GM19023 (cell line): Measurements from ENCODE around the gene LGALS4.
"Not testable (repeated sequence)": the region's sequence is repeated elsewhere in the genome, so short reads cannot be mapped to it uniquely, and the experiment has no call there.

Experiments
- ATAC-seq: cut with Tn5 transposase; IDR thresholded peaks from one replicate; pipeline ENCODE4 v1.9.1; 2021; ENCODE audit warnings: mild to moderate bottlenecking, moderate library complexity; ENCODE audit not compliant: unreplicated experiment

LGALS4 gene

GRCh38 chr19:38825936-38826335, 13.2 kb upstream of the LGALS4 start:
- ATAC-seq = not testable (repeated sequence)

GRCh38 chr19:38821230-38821825, 8.6 kb upstream of the LGALS4 start:
- not testable (repeated sequence) for ATAC-seq

- no peak for ATAC-seq
Measured at GRCh38 chr19:38819231-38819920, 6.6 kb upstream of the LGALS4 start.

GRCh38 chr19:38817081-38817480, 4.3 kb upstream of the LGALS4 start:
- no peak for ATAC-seq

GRCh38 chr19:38816131-38816750, 3.5 kb upstream of the LGALS4 start:
- ATAC-seq = no peak

GRCh38 chr19:38815059-38816001, 2.6 kb upstream of the LGALS4 start:
- ATAC-seq = no peak

GRCh38 chr19:38813932-38814331, 1.2 kb upstream of the LGALS4 start:
- ATAC-seq = not testable (repeated sequence)

- ATAC-seq = no peak
Measured at GRCh38 chr19:38813323-38813722, 578 bp upstream of the LGALS4 start.

GRCh38 chr19:38812009-38812840, 520 bp downstream of the LGALS4 start:
- ATAC-seq = no peak

GRCh38 chr19:38809592-38810252, 3.0 kb downstream of the LGALS4 start:
- no peak for ATAC-seq

GRCh38 chr19:38808741-38809140, 4.0 kb downstream of the LGALS4 start:
- ATAC-seq = no peak

GRCh38 chr19:38807374-38808098, 5.2 kb downstream of the LGALS4 start:
- not testable (repeated sequence) for ATAC-seq

- ATAC-seq = no peak
Measured at GRCh38 chr19:38806371-38806770, 6.4 kb downstream of the LGALS4 start.

- ATAC-seq = no peak
Measured at GRCh38 chr19:38805180-38805579, 7.6 kb downstream of the LGALS4 start.

- no peak for ATAC-seq
Measured at GRCh38 chr19:38803543-38803942, 9.2 kb downstream of the LGALS4 start.

- no peak for ATAC-seq
Measured at GRCh38 chr19:38801359-38802095, 11.2 kb downstream of the LGALS4 start.

- no peak for ATAC-seq
Measured at GRCh38 chr19:38800577-38801347, 12.0 kb downstream of the LGALS4 start.

- ATAC-seq = no peak
Measured at GRCh38 chr19:38799104-38799503, 13.6 kb downstream of the LGALS4 start.
